K562 (cell line): ENCODE measurements around the gene LRRC4C. TPM values are rescaled to one million over a fixed set of nuclear protein-coding genes. Genes with fewer than 3 reads are reported as not detected.

Experiments
- ATAC-seq: fragments of 200-7000 bp; cut with Tn5 transposase; 3 replicates; pipeline ENCODE4 v1.9.1; 2020; ENCODE audit warnings: moderate library complexity
- BruUV-seq: library from RNA; stranded (reverse); fragments of 400-500 nt; replicated peaks from 2 replicates; lab custom pipeline; 2021; lab: Mats Ljungman, UMichigan
- CTCF ChIA-PET: fragments of 300-600 bp; formaldehyde crosslinking; extraction: SDS; loops from one replicate; lab custom pipeline; 2021; ENCODE audit warnings: low intra/inter-chr PET ratio; lab: Yijun Ruan, JAX
- POLR2A ChIA-PET: fragments of 300-600, 350-650 bp; sonication (Branson Sonifier 250); formaldehyde crosslinking; extraction: SDS; loops from one replicate; lab custom pipeline; 2021; ENCODE audit warnings: antibody characterized with exemption, inconsistent platforms; lab: Yijun Ruan, JAX
- DNase-seq, 4 experiments: peaks; one replicate each; pipeline versions ENCODE4 v3.0.0 to v3.0.0-alpha.2; 2011 to 2018; ENCODE audit warnings: low spot score in 3 of 4, mixed read lengths in 3 of 4; ENCODE audit errors: extremely low read depth in 1 of 4
- FAIRE-seq: peaks from 2 replicates; lab custom pipeline; 2011; peaks lifted over from hg19 to GRCh38; lab: Jason Lieb, UNC
- H2AFZ ChIP-seq: 2 replicates; pipeline ENCODE4 v1.6.0; 2011; ENCODE audit warnings: low read depth, low read length, control low read depth, inconsistent platforms
- H3K27ac ChIP-seq: fragments of 200-600 bp; 3 replicates; pipeline ENCODE4 v1.8.0; 2011; ENCODE audit warnings: low read depth, mild to moderate bottlenecking, control low read depth, inconsistent platforms, low read length, moderate library complexity, mixed read lengths; ENCODE audit errors: extremely low read depth
- H3K27me3 ChIP-seq, 2 experiments: fragments of 300-600 bp in 1 of 2; 2 replicates in 1 of 2; 3 replicates in 1 of 2; pipeline versions ENCODE4 v1.6.0 to v1.8.0; 2011; ENCODE audit warnings: inconsistent platforms in 2 of 2, low read length in 2 of 2, mild to moderate bottlenecking in 1 of 2, mixed read lengths in 1 of 2, moderate library complexity in 1 of 2; ENCODE audit not compliant: control insufficient read depth in 2 of 2, insufficient read depth in 2 of 2
- H3K36me3 ChIP-seq: fragments of 300-600 bp; 3 replicates; pipeline ENCODE4 v1.8.0; 2011; ENCODE audit warnings: mild to moderate bottlenecking, low read length, inconsistent platforms; ENCODE audit not compliant: control insufficient read depth, insufficient read depth
- H3K4me1 ChIP-seq, 2 experiments: fragments of 200-600 bp in 1 of 2; replicated peaks in 1 of 2; 2 replicates in 1 of 2; 3 replicates in 1 of 2; pipeline versions ENCODE4 v1.5.1 to v1.8.0; 2011; ENCODE audit warnings: inconsistent platforms in 2 of 2, low read length in 2 of 2, mild to moderate bottlenecking in 1 of 2, mixed read lengths in 1 of 2, moderate library complexity in 1 of 2; ENCODE audit not compliant: control insufficient read depth in 2 of 2, insufficient read depth in 2 of 2
- H3K4me2 ChIP-seq: 2 replicates; pipeline ENCODE4 v1.6.1; 2011; ENCODE audit warnings: low read length, control low read depth, inconsistent platforms, mixed read lengths; ENCODE audit not compliant: insufficient read depth
- H3K4me3 ChIP-seq: fragments of 200-600 bp; sonication (generic), shearing (Covaris generic); 2 replicates; pipeline ENCODE4 v1.5.1; 2016; ENCODE audit warnings: control low read depth, inconsistent platforms
- H3K79me2 ChIP-seq: fragments of 200-600 bp; 3 replicates; pipeline ENCODE4 v1.8.0; 2011; ENCODE audit warnings: low read length, inconsistent platforms; ENCODE audit not compliant: control insufficient read depth, insufficient read depth
- H3K9ac ChIP-seq, 2 experiments: 2 replicates each; pipeline versions ENCODE4 v1.6.0 to v1.6.1; 2011; ENCODE audit warnings: low read depth in 2 of 2, low read length in 2 of 2, control low read depth in 1 of 2, inconsistent platforms in 1 of 2, mild to moderate bottlenecking in 1 of 2, mixed read lengths in 1 of 2; ENCODE audit not compliant: insufficient read depth in 1 of 2
- H3K9me1 ChIP-seq: one replicate; pipeline ENCODE4 v1.6.0; 2011; ENCODE audit warnings: inconsistent platforms, mild to moderate bottlenecking, low read length, moderate library complexity; ENCODE audit not compliant: control insufficient read depth, insufficient read depth
- H3K9me3 ChIP-seq: replicated peaks from 2 replicates; pipeline ENCODE4 v1.5.1; 2011; ENCODE audit warnings: low read depth, low read length, inconsistent platforms; ENCODE audit not compliant: control insufficient read depth, insufficient read depth
- H4K20me1 ChIP-seq: replicated peaks from 2 replicates; pipeline ENCODE4 v1.6.1; 2011; ENCODE audit warnings: low read length, inconsistent platforms, mixed read lengths; ENCODE audit not compliant: control insufficient read depth, insufficient read depth
- ERF ChIP-seq: fragments of 450-650 bp; formaldehyde crosslinking; IDR thresholded peaks from 2 replicates; pipeline ENCODE4 v1.4.0; 2020; ENCODE audit warnings: mild to moderate bottlenecking, mixed read lengths
- FOXA1 ChIP-seq: fragments of 450-650 bp; IDR thresholded peaks from 2 replicates; pipeline ENCODE4 v1.6.1; 2016; ENCODE audit warnings: mild to moderate bottlenecking, borderline replicate concordance
- MTA3 ChIP-seq: fragments of 450-650 bp; formaldehyde crosslinking; IDR thresholded peaks from 2 replicates; pipeline ENCODE4 v1.6.1; 2017; ENCODE audit warnings: mild to moderate bottlenecking, borderline replicate concordance
- OTX1 ChIP-seq: fragments of 450-650 bp; formaldehyde crosslinking; IDR thresholded peaks from 2 replicates; pipeline ENCODE4 v1.4.0; 2022; ENCODE audit warnings: mild to moderate bottlenecking
- POLR2G ChIP-seq: fragments of 200-400 bp; formaldehyde crosslinking; IDR thresholded peaks from 2 replicates; pipeline ENCODE4 v1.6.1; 2017; ENCODE audit warnings: low read depth, mild to moderate bottlenecking, antibody characterized with exemption, low read length, moderate library complexity
- PTBP1 ChIP-seq: fragments of 200-400 bp; formaldehyde crosslinking; IDR thresholded peaks from 2 replicates; pipeline ENCODE4 v1.6.1; 2017; ENCODE audit warnings: low read depth, low read length
- PURB ChIP-seq: sonication (generic); formaldehyde crosslinking; IDR thresholded peaks from 2 replicates; pipeline ENCODE4 v1.9.0; 2021; ENCODE audit warnings: low read depth, mild to moderate bottlenecking, missing genetic modification reagents
- SIN3B ChIP-seq: fragments of 450-650 bp; IDR thresholded peaks from 2 replicates; pipeline ENCODE4 v1.6.1; 2017; ENCODE audit warnings: low read depth, mild to moderate bottlenecking, moderate library complexity
- SMAD2 ChIP-seq: fragments of 150-350 bp; IDR thresholded peaks from 2 replicates; pipeline ENCODE4 v1.6.1; 2014; ENCODE audit warnings: low read depth, mild to moderate bottlenecking, low read length
- SP1 ChIP-seq: sonication (generic); formaldehyde crosslinking; IDR thresholded peaks from 2 replicates; pipeline ENCODE4 v1.8.1; 2022; ENCODE audit warnings: mild to moderate bottlenecking, missing genetic modification reagents
- TRIM24 ChIP-seq, 2 experiments: fragments of 450-650 bp; IDR thresholded peaks; 2 replicates each; pipeline ENCODE4 v1.6.1; 2016
- WGBS: fragments of 100-300 bp; shearing (Covaris generic); methylation state at CpG from one replicate; pipeline ENCODE4 v1.1.6; 2016; ENCODE audit warnings: low coverage, mixed read lengths; ENCODE audit not compliant: insufficient coverage; ENCODE audit errors: missing lambda C conversion rate; 5-methylcytosine and 5-hydroxymethylcytosine counted together
- in situ Hi-C: fragments of 300-500 bp; cut with MboI; formaldehyde crosslinking; loops from 4 replicates; pipeline ENCODE4 v1.15.0; 2018; ENCODE audit warnings: inconsistent platforms, mixed read lengths
- intact Hi-C: fragments of 100-400 bp; cut with micrococcal nuclease; formaldehyde crosslinking; loops from 2 replicates; pipeline ENCODE4 v1.14.2; 2022
- polyA plus RNA-seq, 8 experiments: library from polyadenylated mRNA; depleted of rRNA in 4 of 8; stranded (reverse) in 5 of 8; unstranded in 3 of 8; fragments of >200 nt; fragmentation: Nextera tagmentation in 2 of 8; fragmentation: Illumina TruSeq in 1 of 8; extraction: Ambion mirVana in 2 of 8; extraction: Trizol in 1 of 8; gene quantifications; 2 replicates each; pipeline versions ENCODE4 v1.2.1 to v1.2.3, GENCODE V29; 2011 to 2014; ENCODE audit warnings: inconsistent platforms in 1 of 8, missing spikeins in 1 of 8
- total RNA-seq, 7 experiments: library from RNA; depleted of rRNA in 6 of 7; stranded (reverse); fragments of >200 nt in 6 of 7; fragmentation: Illumina TruSeq in 2 of 7; extraction: Trizol in 2 of 7; gene quantifications; 2 replicates each; pipeline versions ENCODE4 v1.2.1 to v1.2.3, GENCODE V29; 2011 to 2021; ENCODE audit warnings: low replicate concordance in 1 of 7
- TF ChIP-seq, protein P1 (sequence below), 2 experiments: fragments of 450-650 bp; conservative IDR thresholded peaks; 2 replicates each; pipeline ENCODE4 v1.6.1; 2017; ENCODE audit warnings: mild to moderate bottlenecking in 2 of 2, moderate library complexity in 2 of 2
- TF ChIP-seq, protein P2 (sequence below): fragments of 200-800 bp; sonication (Bioruptor generic); IDR thresholded peaks from 2 replicates; pipeline ENCODE4 v1.6.1; 2017; ENCODE audit warnings: missing genetic modification characterization, missing compliant biosample characterization

LRRC4C gene
- total and polyA plus RNA-seq, 9 of the 15 experiments (the other 6 are each of a cell fraction or from before 2014, with no cell fraction given), result not detected

DNA sequence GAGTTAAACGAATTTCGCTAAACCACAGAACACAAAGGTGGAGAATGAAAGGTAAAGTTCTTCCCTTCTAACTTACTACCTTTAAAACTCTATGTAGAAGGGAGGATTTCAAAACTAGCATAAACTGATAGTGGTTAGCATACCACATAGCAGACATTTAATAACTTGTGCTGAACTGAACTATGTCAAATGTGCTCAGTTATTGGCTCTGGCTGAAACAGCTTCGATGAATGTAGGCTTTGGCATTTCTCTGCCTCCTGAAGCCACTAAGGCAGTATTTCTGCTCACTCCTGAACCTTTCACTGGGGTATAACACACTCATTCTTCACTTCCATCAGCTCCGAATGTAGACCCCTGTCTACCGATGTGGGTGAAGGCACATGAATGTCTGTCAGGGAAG, 1188.1 kb downstream of the LRRC4C start:
- intact Hi-C loops, result no loop called here
- H4K20me1 ChIP-seq, result no peaks in the 10 kb centered on the region
- FAIRE-seq (no peak), ATAC-seq (no peak)
- no peaks in the 10 kb centered on the region for H3K9me3 ChIP-seq
- no peak overlapping the region for H3K4me3 ChIP-seq
- 0% methylated on average over 5 of the region's 5 CpGs for WGBS
- H3K79me2 ChIP-seq, result no peaks in the 10 kb centered on the region
- TF ChIP-seq SIN3B, result no peak
- TF ChIP-seq ERF, result no peak
- no peak for TF ChIP-seq FOXA1
- TF ChIP-seq MTA3, result no peak
- no peak for TF ChIP-seq TRIM24 (IDR thresholded peaks at IDR 0.05)
- no peak for TF ChIP-seq POLR2G
- TF ChIP-seq SP1 (CRISPR knock-in tag), result no peak
- TF ChIP-seq, protein P1, sequence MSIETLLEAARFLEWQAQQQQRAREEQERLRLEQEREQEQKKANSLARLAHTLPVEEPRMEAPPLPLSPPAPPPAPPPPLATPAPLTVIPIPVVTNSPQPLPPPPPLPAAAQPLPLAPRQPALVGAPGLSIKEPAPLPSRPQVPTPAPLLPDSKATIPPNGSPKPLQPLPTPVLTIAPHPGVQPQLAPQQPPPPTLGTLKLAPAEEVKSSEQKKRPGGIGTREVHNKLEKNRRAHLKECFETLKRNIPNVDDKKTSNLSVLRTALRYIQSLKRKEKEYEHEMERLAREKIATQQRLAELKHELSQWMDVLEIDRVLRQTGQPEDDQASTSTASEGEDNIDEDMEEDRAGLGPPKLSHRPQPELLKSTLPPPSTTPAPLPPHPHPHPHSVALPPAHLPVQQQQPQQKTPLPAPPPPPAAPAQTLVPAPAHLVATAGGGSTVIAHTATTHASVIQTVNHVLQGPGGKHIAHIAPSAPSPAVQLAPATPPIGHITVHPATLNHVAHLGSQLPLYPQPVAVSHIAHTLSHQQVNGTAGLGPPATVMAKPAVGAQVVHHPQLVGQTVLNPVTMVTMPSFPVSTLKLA (conservative IDR thresholded peaks at IDR 0.05), result no peak
- TF ChIP-seq OTX1 (CRISPR knock-in tag), result no peak
- TF ChIP-seq, protein P2, sequence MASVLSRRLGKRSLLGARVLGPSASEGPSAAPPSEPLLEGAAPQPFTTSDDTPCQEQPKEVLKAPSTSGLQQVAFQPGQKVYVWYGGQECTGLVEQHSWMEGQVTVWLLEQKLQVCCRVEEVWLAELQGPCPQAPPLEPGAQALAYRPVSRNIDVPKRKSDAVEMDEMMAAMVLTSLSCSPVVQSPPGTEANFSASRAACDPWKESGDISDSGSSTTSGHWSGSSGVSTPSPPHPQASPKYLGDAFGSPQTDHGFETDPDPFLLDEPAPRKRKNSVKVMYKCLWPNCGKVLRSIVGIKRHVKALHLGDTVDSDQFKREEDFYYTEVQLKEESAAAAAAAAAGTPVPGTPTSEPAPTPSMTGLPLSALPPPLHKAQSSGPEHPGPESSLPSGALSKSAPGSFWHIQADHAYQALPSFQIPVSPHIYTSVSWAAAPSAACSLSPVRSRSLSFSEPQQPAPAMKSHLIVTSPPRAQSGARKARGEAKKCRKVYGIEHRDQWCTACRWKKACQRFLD, result no peak
- no peak for TF ChIP-seq PURB (CRISPR knock-in tag)
- TF ChIP-seq SMAD2, result no peak
- TF ChIP-seq PTBP1, result no peak
- TF ChIP-seq, all 486 proteins: peak for 0
- DNase-seq, result no peak
- Histone ChIP-seq H3K4me2 (no peak overlapping the region), H3K36me3 (no peaks in the 10 kb centered on the region), H2AFZ (no peak overlapping the region), H3K27me3 (no peaks in the 10 kb centered on the region), H3K9me1 (no peaks in the 10 kb centered on the region), H3K27ac (no peak overlapping the region), H3K4me1 (no peaks in the 10 kb centered on the region), H3K9ac (no peak overlapping the region)
- ChIA-PET POLR2A (no interaction called here), CTCF (no interaction called here)
- BruUV-seq, result no TSS peak
- in situ Hi-C loops, result no loop called here
